Activated CD4-positive, alpha-beta memory T cell treated with anti-CD3 and anti-CD28 coated beads for 36 hours (primary cell): ENCODE results near the gene STMP1. TPM values are rescaled to one million over a fixed set of nuclear protein-coding genes. Genes with fewer than 3 reads are reported as not detected.

ENCODE experiments used
- total RNA-seq, 2 experiments: library from RNA; stranded (reverse); gene quantifications; one replicate each; pipeline ENCODE4 v1.2.3, GENCODE V29; 2021

STMP1 gene
- total RNA-seq, 2 experiments from 2014 or later: 17.3 to 17.8 TPM

Other genes with a start within 250 kb of the STMP1 start
- 10 to 100 TPM; 16.1 to 17.4 TPM for gene CNOT4, start 152.4 kb upstream of the STMP1 start, total RNA-seq
- 100 to 1,000 TPM; 126 to 132 TPM for gene NUP205, start 104.6 kb upstream of the STMP1 start, total RNA-seq
- gene SLC13A4, start 65.7 kb downstream of the STMP1 start, total RNA-seq: not detected
- gene FAM180A, start 86.3 kb downstream of the STMP1 start, total RNA-seq: not detected